Measurements from ENCODE around the gene IL12RB1.
"Not testable (repeated sequence)": the region's sequence is repeated elsewhere in the genome, so short reads cannot be mapped to it uniquely, and the experiment has no call there.

GRCh38 chr19:18089096-18089541 is 2.4 kb upstream of the IL12RB1 start:
- TF ChIP-seq CTCF, POLR2A (IDR thresholded peaks at IDR 0.05): not testable (repeated sequence)
